ENCODE data around the gene TENM3. TPM values are rescaled to one million over a fixed set of nuclear protein-coding genes. Genes with fewer than 3 reads are reported as not detected.

Gene TENM3
- total and polyA plus RNA-seq, 9 donors = 11.0 to 32.9 (median 23.2) TPM

- DNase-seq = no peak
- H3K27ac ChIP-seq (ENCODE audit: low read length) = no peak overlapping the region
- H3K27me3 ChIP-seq (ENCODE audit: control insufficient read depth, insufficient read depth, low read length) = no peaks in the 10 kb centered on the region
- no peaks in the 10 kb centered on the region for H3K36me3 ChIP-seq (ENCODE audit: control insufficient read depth, insufficient read depth, low read length)
- peaks cover 2% of the 10 kb centered on the region for H3K4me1 ChIP-seq (ENCODE audit: control insufficient read depth, insufficient read depth, low read length)
- WGBS (ENCODE audit: insufficient coverage) = 89% methylated on average over 5 of the region's 11 CpGs
- no peak overlapping the region for H3K4me3 ChIP-seq (ENCODE audit: low read length)
- no peaks in the 10 kb centered on the region for H3K9me3 ChIP-seq (replicated peaks; ENCODE audit: control insufficient read depth, low read depth, low read length)
These were observed 161.9 kb downstream of the TENM3 start for GRCh38 chr4:182405087-182405486.

GRCh38 chr4:182409271-182409670 is 166.1 kb downstream of the TENM3 start:
- no CpG with 5 or more reads among the region's 5 CpGs for WGBS (ENCODE audit: insufficient coverage)
- Histone ChIP-seq H3K4me3 (ENCODE audit: low read length) (no peak overlapping the region), H3K27ac (ENCODE audit: low read length) (no peak overlapping the region), H3K4me1 (ENCODE audit: control insufficient read depth, insufficient read depth, low read length) (peaks cover 2% of the 10 kb centered on the region), H3K9me3 (replicated peaks; ENCODE audit: control insufficient read depth, low read depth, low read length) (peaks cover 7% of the 10 kb centered on the region), H3K36me3 (ENCODE audit: control insufficient read depth, insufficient read depth, low read length) (no peaks in the 10 kb centered on the region), H3K27me3 (ENCODE audit: control insufficient read depth, insufficient read depth, low read length) (no peaks in the 10 kb centered on the region)
- DNase-seq = peak; percentile 65

- DNase-seq = no peak
- no peaks in the 10 kb centered on the region for H3K27me3 ChIP-seq (ENCODE audit: control insufficient read depth, insufficient read depth, low read length)
- H3K4me3 ChIP-seq (ENCODE audit: low read length) = no peak overlapping the region
- H3K27ac ChIP-seq (ENCODE audit: low read length) = no peak overlapping the region
- H3K36me3 ChIP-seq (ENCODE audit: control insufficient read depth, insufficient read depth, low read length) = no peaks in the 10 kb centered on the region
- WGBS (ENCODE audit: insufficient coverage) = no CpG with 5 or more reads among the region's 3 CpGs
- peaks cover 7% of the 10 kb centered on the region for H3K9me3 ChIP-seq (replicated peaks; ENCODE audit: control insufficient read depth, low read depth, low read length)
- peaks cover 2% of the 10 kb centered on the region for H3K4me1 ChIP-seq (ENCODE audit: control insufficient read depth, insufficient read depth, low read length)
These were observed 168.2 kb downstream of the TENM3 start for GRCh38 chr4:182411391-182411790.

- H3K27ac ChIP-seq (ENCODE audit: low read length) = no peak overlapping the region
- H3K4me1 ChIP-seq (ENCODE audit: control insufficient read depth, insufficient read depth, low read length) = peaks cover 2% of the 10 kb centered on the region
- no peak overlapping the region for H3K4me3 ChIP-seq (ENCODE audit: low read length)
- no peak for DNase-seq
- H3K36me3 ChIP-seq (ENCODE audit: control insufficient read depth, insufficient read depth, low read length) = no peaks in the 10 kb centered on the region
- H3K27me3 ChIP-seq (ENCODE audit: control insufficient read depth, insufficient read depth, low read length) = no peaks in the 10 kb centered on the region
- peaks cover 7% of the 10 kb centered on the region for H3K9me3 ChIP-seq (replicated peaks; ENCODE audit: control insufficient read depth, low read depth, low read length)
- WGBS (ENCODE audit: insufficient coverage) = no CpG with 5 or more reads among the region's 1 CpG
These were observed 170.3 kb downstream of the TENM3 start for GRCh38 chr4:182413550-182413949.

GRCh38 chr4:182415116-182415515 is 171.9 kb downstream of the TENM3 start:
- H3K27ac ChIP-seq (ENCODE audit: low read length) = no peak overlapping the region
- no CpG with 5 or more reads among the region's 2 CpGs for WGBS (ENCODE audit: insufficient coverage)
- H3K4me3 ChIP-seq (ENCODE audit: low read length) = no peak overlapping the region
- H3K36me3 ChIP-seq (ENCODE audit: control insufficient read depth, insufficient read depth, low read length) = no peaks in the 10 kb centered on the region
- no peaks in the 10 kb centered on the region for H3K27me3 ChIP-seq (ENCODE audit: control insufficient read depth, insufficient read depth, low read length)
- H3K4me1 ChIP-seq (ENCODE audit: control insufficient read depth, insufficient read depth, low read length) = no peaks in the 10 kb centered on the region
- no peak for DNase-seq
- H3K9me3 ChIP-seq (replicated peaks; ENCODE audit: control insufficient read depth, low read depth, low read length) = peaks cover 7% of the 10 kb centered on the region

GRCh38 chr4:182416067-182416466 is 172.9 kb downstream of the TENM3 start:
- WGBS (ENCODE audit: insufficient coverage) = no CpG with 5 or more reads among the region's 1 CpG

GRCh38 chr4:182418054-182418734 is 175.0 kb downstream of the TENM3 start:
- H3K4me3 ChIP-seq (ENCODE audit: low read length) = no peak overlapping the region
- WGBS (ENCODE audit: insufficient coverage) = 33% methylated on average over 5 of the region's 9 CpGs
- no peak overlapping the region for H3K27ac ChIP-seq (ENCODE audit: low read length)
- DNase-seq = peak; percentile 45
- peaks cover 5% of the 10 kb centered on the region for H3K9me3 ChIP-seq (replicated peaks; ENCODE audit: control insufficient read depth, low read depth, low read length)
- H3K36me3 ChIP-seq (ENCODE audit: control insufficient read depth, insufficient read depth, low read length) = no peaks in the 10 kb centered on the region
- H3K4me1 ChIP-seq (ENCODE audit: control insufficient read depth, insufficient read depth, low read length) = no peaks in the 10 kb centered on the region
- no peaks in the 10 kb centered on the region for H3K27me3 ChIP-seq (ENCODE audit: control insufficient read depth, insufficient read depth, low read length)

More at GRCh38 chr4:182416067-182416466, 172.9 kb downstream of the TENM3 start:
- Histone ChIP-seq H3K4me3 (ENCODE audit: low read length) (no peak overlapping the region), H3K4me1 (ENCODE audit: control insufficient read depth, insufficient read depth, low read length) (no peaks in the 10 kb centered on the region), H3K9me3 (replicated peaks; ENCODE audit: control insufficient read depth, low read depth, low read length) (peaks cover 7% of the 10 kb centered on the region), H3K27me3 (ENCODE audit: control insufficient read depth, insufficient read depth, low read length) (no peaks in the 10 kb centered on the region), H3K36me3 (ENCODE audit: control insufficient read depth, insufficient read depth, low read length) (no peaks in the 10 kb centered on the region), H3K27ac (ENCODE audit: low read length) (no peak overlapping the region)
- DNase-seq = no peak

GRCh38 chr4:182420189-182420588 is 177.0 kb downstream of the TENM3 start:
- no CpG with 5 or more reads among the region's 7 CpGs for WGBS (ENCODE audit: insufficient coverage)
- no peak for DNase-seq
- Histone ChIP-seq H3K9me3 (replicated peaks; ENCODE audit: control insufficient read depth, low read depth, low read length) (no peaks in the 10 kb centered on the region), H3K27ac (ENCODE audit: low read length) (no peak overlapping the region), H3K4me3 (ENCODE audit: low read length) (no peak overlapping the region), H3K36me3 (ENCODE audit: control insufficient read depth, insufficient read depth, low read length) (no peaks in the 10 kb centered on the region), H3K27me3 (ENCODE audit: control insufficient read depth, insufficient read depth, low read length) (no peaks in the 10 kb centered on the region), H3K4me1 (ENCODE audit: control insufficient read depth, insufficient read depth, low read length) (no peaks in the 10 kb centered on the region)

GRCh38 chr4:182421753-182422152 is 178.6 kb downstream of the TENM3 start:
- Histone ChIP-seq H3K4me1 (ENCODE audit: control insufficient read depth, insufficient read depth, low read length) (no peaks in the 10 kb centered on the region), H3K9me3 (replicated peaks; ENCODE audit: control insufficient read depth, low read depth, low read length) (no peaks in the 10 kb centered on the region), H3K27me3 (ENCODE audit: control insufficient read depth, insufficient read depth, low read length) (no peaks in the 10 kb centered on the region), H3K36me3 (ENCODE audit: control insufficient read depth, insufficient read depth, low read length) (no peaks in the 10 kb centered on the region), H3K27ac (ENCODE audit: low read length) (no peak overlapping the region), H3K4me3 (ENCODE audit: low read length) (no peak overlapping the region)
- peak; percentile 80 for DNase-seq
- WGBS (ENCODE audit: insufficient coverage) = no CpG with 5 or more reads among the region's 5 CpGs

- Histone ChIP-seq H3K27me3 (ENCODE audit: control insufficient read depth, insufficient read depth, low read length) (no peaks in the 10 kb centered on the region), H3K4me1 (ENCODE audit: control insufficient read depth, insufficient read depth, low read length) (no peaks in the 10 kb centered on the region), H3K36me3 (ENCODE audit: control insufficient read depth, insufficient read depth, low read length) (no peaks in the 10 kb centered on the region), H3K9me3 (replicated peaks; ENCODE audit: control insufficient read depth, low read depth, low read length) (no peaks in the 10 kb centered on the region), H3K27ac (ENCODE audit: low read length) (no peak overlapping the region), H3K4me3 (ENCODE audit: low read length) (no peak overlapping the region)
- WGBS (ENCODE audit: insufficient coverage) = 100% methylated on average over 1 of the region's 2 CpGs
- no peak for DNase-seq
These were observed 182.1 kb downstream of the TENM3 start for GRCh38 chr4:182425302-182425701.

GRCh38 chr4:182426901-182427300 is 183.7 kb downstream of the TENM3 start:
- peak; percentile 57 for DNase-seq
- Histone ChIP-seq H3K9me3 (replicated peaks; ENCODE audit: control insufficient read depth, low read depth, low read length) (no peaks in the 10 kb centered on the region), H3K4me3 (ENCODE audit: low read length) (no peak overlapping the region), H3K27me3 (ENCODE audit: control insufficient read depth, insufficient read depth, low read length) (no peaks in the 10 kb centered on the region), H3K36me3 (ENCODE audit: control insufficient read depth, insufficient read depth, low read length) (no peaks in the 10 kb centered on the region), H3K27ac (ENCODE audit: low read length) (peak overlapping the region; percentile 56), H3K4me1 (ENCODE audit: control insufficient read depth, insufficient read depth, low read length) (no peaks in the 10 kb centered on the region)
- WGBS (ENCODE audit: insufficient coverage) = no CpG with 5 or more reads among the region's 1 CpG

Measured in muscle of leg (tissue), 11 donors.